ENCODE measurements around the gene MUC4. TPM values are rescaled to one million over a fixed set of nuclear protein-coding genes. Genes with fewer than 3 reads are reported as not detected.
A peak's percentile ranks its signal among the peaks of the same experiment; 100 is the strongest.

Gene MUC4
- total and polyA plus RNA-seq, 9 of the 15 experiments (the other 6 are each of a cell fraction or from before 2014, with no cell fraction given): under 0.01 to 0.21 (median 0.10) TPM; not detected in 4

GRCh38 chr3:195717852-195718476, 93.8 kb downstream of the MUC4 start:
- peaks cover 30 to 38% of the 10 kb centered on the region in 2 experiments for H3K27me3 ChIP-seq (ENCODE audit: control insufficient read depth in 2 of 2, insufficient read depth in 2 of 2, low read length in 2 of 2)
- under 1% methylated on average over 5 of the region's 5 CpGs for WGBS (ENCODE audit: insufficient coverage, low coverage, missing lambda C conversion rate)
- no peaks in the 10 kb centered on the region for H3K9me1 ChIP-seq (ENCODE audit: control insufficient read depth, insufficient read depth, low read length)
- DNase-seq (ENCODE audit: extremely low read depth in 1 of 4, low spot score in 3 of 4): no peak
- no peak overlapping the region for H3K4me3 ChIP-seq
- peaks cover 0 to 5% of the 10 kb centered on the region in 2 experiments; a peak in 3 of 5 replicates for H3K4me1 ChIP-seq (replicated peaks in 1 of 2; ENCODE audit: control insufficient read depth in 2 of 2, insufficient read depth in 2 of 2, low read length in 2 of 2)
- H3K79me2 ChIP-seq (ENCODE audit: control insufficient read depth, insufficient read depth, low read length): no peaks in the 10 kb centered on the region
- POLR2A ChIA-PET: interaction anchor here (0.7 to 3.2 kb wide), 6 partner anchors 8 to 133 kb away, joined by 3 to 24 read pairs (median 6); no protein-coding TSS in a partner anchor
- no peak overlapping the region for H3K27ac ChIP-seq (ENCODE audit: extremely low read depth, low read depth, low read length)
- BruUV-seq (replicated peaks): no TSS peak
- H3K9me3 ChIP-seq (replicated peaks; ENCODE audit: control insufficient read depth, insufficient read depth, low read depth, low read length): no peaks in the 10 kb centered on the region
- ATAC-seq: no peak
- no peak for FAIRE-seq
- no peak overlapping the region for H2AFZ ChIP-seq (ENCODE audit: low read depth, low read length)
- H3K36me3 ChIP-seq (ENCODE audit: control insufficient read depth, insufficient read depth, low read length): no peaks in the 10 kb centered on the region
- H3K9ac ChIP-seq (ENCODE audit: insufficient read depth in 1 of 2, low read depth in 2 of 2, low read length in 2 of 2): no peak overlapping the region
- no peaks in the 10 kb centered on the region; the same call in 1 of the 2 replicates for H4K20me1 ChIP-seq (replicated peaks; ENCODE audit: control insufficient read depth, insufficient read depth, low read length)
- in situ Hi-C loops (cut with MboI): loop anchor here (5.0 to 25.0 kb wide), 3 partner anchors 101 to 794 kb away; partner anchors contain the start of genes RNF168, SLC51A, SMCO1 and ZDHHC19
- CTCF ChIA-PET (ENCODE audit: low intra/inter-chr PET ratio): no interaction called here
- no peak overlapping the region for H3K4me2 ChIP-seq (ENCODE audit: insufficient read depth, low read length)
- intact Hi-C loops (cut with micrococcal nuclease): loop anchor here (10.0 kb wide), 2 partner anchors 173 to 477 kb away; partner anchors contain the start of gene PPP1R2
- TF ChIP-seq CREB3 (tag; conservative IDR thresholded peaks at IDR 0.05; ENCODE audit: low read depth) (no peak), PRPF4 (IDR thresholded peaks at IDR 0.05; ENCODE audit: insufficient read depth, low read depth, low read length, poor library complexity, severe bottlenecking) (no peak), GATAD2B (IDR thresholded peaks at IDR 0.05; ENCODE audit: borderline replicate concordance) (no peak), SMARCA4 (IDR thresholded peaks at IDR 0.05) (no peak), CUX1 (CRISPR knock-in tag; IDR thresholded peaks at IDR 0.05) (no peak), CHD4 (IDR thresholded peaks at IDR 0.05; ENCODE audit: insufficient read depth, insufficient replicate concordance, low read depth, low read length, poor library complexity, severe bottlenecking) (no peak), CBX2 (IDR thresholded peaks at IDR 0.05; ENCODE audit: insufficient read depth, low read length, poor library complexity, severe bottlenecking) (peak; percentile 96), ZNF282 (CRISPR knock-in tag; IDR thresholded peaks at IDR 0.05) (no peak), HMGXB4 (CRISPR knock-in tag; IDR thresholded peaks at IDR 0.05) (no peak), RBM15 (IDR thresholded peaks at IDR 0.05; ENCODE audit: insufficient read depth, low read length) (no peak), NR2C2 (CRISPR knock-in tag; IDR thresholded peaks at IDR 0.05) (no peak), NR2C2 (tag; IDR thresholded peaks at IDR 0.05) (no peak)

All from K562 (cell line).